Central memory CD8-positive, alpha-beta T cell (primary cell): ENCODE results near the gene RYR2.

Source experiments
- ATAC-seq: fragments of 150-1000 bp; cut with Tn5 transposase; replicated peaks from 2 replicates; pipeline ENCODE4 v1.10.0; 2022; ENCODE audit warnings: mild to moderate bottlenecking, moderate FRiP score, moderate number of reproducible peaks; ENCODE audit not compliant: poor library complexity, severe bottlenecking; ENCODE audit errors: extremely low read depth
- DNase-seq, 2 donors: peaks; one replicate each; pipeline ENCODE4 v3.0.0; 2021; ENCODE audit warnings: low spot score in 2 of 2
- H3K27ac Mint-ChIP-seq: one replicate; pipeline ENCODE4 v1.8.0; 2022; ENCODE audit warnings: low read depth, mild to moderate bottlenecking, moderate library complexity, mixed read lengths
- H3K27me3 Mint-ChIP-seq: one replicate; pipeline ENCODE4 v1.8.0; 2022; ENCODE audit warnings: mixed read lengths
- H3K36me3 Mint-ChIP-seq: one replicate; pipeline ENCODE4 v1.8.0; 2022; ENCODE audit warnings: mild to moderate bottlenecking, moderate library complexity, mixed read lengths; ENCODE audit not compliant: insufficient read depth
- H3K4me1 Mint-ChIP-seq: one replicate; pipeline ENCODE4 v1.8.0; 2022; ENCODE audit warnings: mixed read lengths
- H3K4me3 Mint-ChIP-seq: one replicate; pipeline ENCODE4 v1.8.0; 2022; ENCODE audit warnings: mild to moderate bottlenecking, moderate library complexity, mixed read lengths
- H3K9me3 Mint-ChIP-seq: one replicate; pipeline ENCODE4 v1.8.0; 2022; ENCODE audit warnings: mixed read lengths

RYR2 gene

GRCh38 chr1:237012361-237012760 lies 29.6 kb upstream of the RYR2 start:
- no peak overlapping the region for H3K4me3 Mint-ChIP-seq
- H3K9me3 Mint-ChIP-seq, result no peaks in the 10 kb centered on the region
- no peaks in the 10 kb centered on the region for H3K36me3 Mint-ChIP-seq
- no peak overlapping the region for H3K27ac Mint-ChIP-seq
- DNase-seq (no peak), ATAC-seq (no peak)
- peaks cover 21% of the 10 kb centered on the region for H3K27me3 Mint-ChIP-seq
- H3K4me1 Mint-ChIP-seq, result no peaks in the 10 kb centered on the region

- H3K36me3 Mint-ChIP-seq, result no peaks in the 10 kb centered on the region
- no peaks in the 10 kb centered on the region for H3K9me3 Mint-ChIP-seq
- DNase-seq (no peak), ATAC-seq (no peak)
- peaks cover 26% of the 10 kb centered on the region for H3K27me3 Mint-ChIP-seq
- no peak overlapping the region for H3K4me3 Mint-ChIP-seq
- H3K27ac Mint-ChIP-seq, result no peak overlapping the region
- H3K4me1 Mint-ChIP-seq, result no peaks in the 10 kb centered on the region
Measured at GRCh38 chr1:237012788-237013383, 29.1 kb upstream of the RYR2 start.

- no peak for DNase-seq
- Mint-ChIP-seq H3K27ac (no peak overlapping the region), H3K27me3 (peaks cover 31% of the 10 kb centered on the region), H3K4me3 (no peak overlapping the region), H3K9me3 (no peaks in the 10 kb centered on the region), H3K36me3 (no peaks in the 10 kb centered on the region), H3K4me1 (no peaks in the 10 kb centered on the region)
- ATAC-seq, result no peak
Measured at GRCh38 chr1:237013608-237014007, 28.4 kb upstream of the RYR2 start.

GRCh38 chr1:237016626-237017025 lies 25.4 kb upstream of the RYR2 start:
- peaks cover 26% of the 10 kb centered on the region for H3K27me3 Mint-ChIP-seq
- H3K4me1 Mint-ChIP-seq, result no peaks in the 10 kb centered on the region
- H3K9me3 Mint-ChIP-seq, result no peaks in the 10 kb centered on the region
- no peak overlapping the region for H3K4me3 Mint-ChIP-seq
- no peak for DNase-seq
- H3K27ac Mint-ChIP-seq, result no peak overlapping the region
- ATAC-seq, result no peak
- H3K36me3 Mint-ChIP-seq, result no peaks in the 10 kb centered on the region

GRCh38 chr1:237018896-237019295 lies 23.1 kb upstream of the RYR2 start:
- Mint-ChIP-seq H3K36me3 (no peaks in the 10 kb centered on the region), H3K4me1 (no peaks in the 10 kb centered on the region), H3K27me3 (peaks cover 26% of the 10 kb centered on the region), H3K27ac (no peak overlapping the region), H3K9me3 (no peaks in the 10 kb centered on the region), H3K4me3 (no peak overlapping the region)
- DNase-seq (no peak), ATAC-seq (no peak)

DNA sequence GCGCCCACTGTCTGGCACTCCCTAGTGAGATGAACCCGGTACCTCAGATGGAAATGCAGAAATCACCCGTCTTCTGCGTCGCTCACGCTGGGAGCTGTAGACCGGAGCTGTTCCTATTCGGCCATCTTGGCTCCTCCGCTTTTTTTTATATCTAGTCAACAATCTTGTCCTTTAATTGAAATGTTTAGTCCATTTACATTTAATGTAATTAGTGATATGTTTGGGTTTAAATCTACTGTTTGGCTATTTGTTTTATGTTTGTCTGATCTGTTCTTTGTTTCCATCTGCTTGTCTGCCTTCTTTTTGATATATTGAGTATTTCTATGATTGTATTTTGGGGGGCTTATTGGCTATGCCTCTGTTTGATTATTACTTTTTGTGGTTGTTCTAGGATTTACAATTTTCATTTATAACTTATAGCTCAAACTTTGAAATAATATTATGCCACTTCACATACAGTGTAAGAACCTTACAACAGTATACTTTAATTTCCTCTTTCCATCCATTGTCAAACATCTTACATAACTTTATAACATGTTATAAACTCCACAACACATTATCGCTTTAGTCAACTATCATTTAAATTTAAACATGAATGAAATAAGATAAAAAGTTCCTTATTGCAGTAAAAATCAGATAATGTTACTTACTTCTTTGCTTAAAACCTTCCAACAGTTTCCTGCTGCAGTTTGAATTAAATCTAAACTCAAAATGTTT lies 16.5 kb upstream of the RYR2 start:
- H3K4me3 Mint-ChIP-seq, result no peak overlapping the region
- ATAC-seq, result no peak
- no peak overlapping the region for H3K27ac Mint-ChIP-seq
- no peak for DNase-seq
- H3K4me1 Mint-ChIP-seq, result no peaks in the 10 kb centered on the region
- peaks cover 44% of the 10 kb centered on the region for H3K27me3 Mint-ChIP-seq
- H3K9me3 Mint-ChIP-seq, result peaks cover 10% of the 10 kb centered on the region
- no peaks in the 10 kb centered on the region for H3K36me3 Mint-ChIP-seq

DNA sequence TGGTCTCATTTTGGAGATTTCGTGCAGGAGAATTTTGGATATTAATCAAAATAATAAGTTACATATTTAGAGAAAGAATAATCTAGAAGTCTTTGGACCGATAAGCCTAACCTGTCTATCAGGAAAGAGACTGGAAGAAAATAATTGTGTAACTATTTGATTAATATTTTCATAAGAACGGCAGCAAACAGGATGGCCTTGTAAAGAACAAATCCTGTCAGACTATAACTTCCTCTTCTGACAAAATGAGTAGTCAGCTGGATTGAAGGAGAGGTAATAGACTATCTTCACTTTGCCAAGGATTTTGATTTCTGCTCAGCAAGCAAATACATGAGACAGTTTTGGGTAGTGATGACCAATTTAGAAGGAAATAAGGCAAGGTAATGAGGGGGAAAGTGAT lies 12.7 kb upstream of the RYR2 start:
- no peak for ATAC-seq
- DNase-seq, result no peak
- no peak overlapping the region for H3K4me3 Mint-ChIP-seq
- H3K27ac Mint-ChIP-seq, result no peak overlapping the region
- no peaks in the 10 kb centered on the region for H3K36me3 Mint-ChIP-seq
- H3K27me3 Mint-ChIP-seq, result peaks cover 70% of the 10 kb centered on the region
- H3K4me1 Mint-ChIP-seq, result no peaks in the 10 kb centered on the region
- peaks cover 10% of the 10 kb centered on the region for H3K9me3 Mint-ChIP-seq

- no peaks in the 10 kb centered on the region for H3K4me1 Mint-ChIP-seq
- no peaks in the 10 kb centered on the region for H3K36me3 Mint-ChIP-seq
- no peak for DNase-seq
- H3K4me3 Mint-ChIP-seq, result no peak overlapping the region
- H3K27ac Mint-ChIP-seq, result no peak overlapping the region
- H3K9me3 Mint-ChIP-seq, result peaks cover 10% of the 10 kb centered on the region
- no peak for ATAC-seq
- H3K27me3 Mint-ChIP-seq, result peaks cover 70% of the 10 kb centered on the region
Measured at GRCh38 chr1:237029850-237030535, 12.0 kb upstream of the RYR2 start.

DNA sequence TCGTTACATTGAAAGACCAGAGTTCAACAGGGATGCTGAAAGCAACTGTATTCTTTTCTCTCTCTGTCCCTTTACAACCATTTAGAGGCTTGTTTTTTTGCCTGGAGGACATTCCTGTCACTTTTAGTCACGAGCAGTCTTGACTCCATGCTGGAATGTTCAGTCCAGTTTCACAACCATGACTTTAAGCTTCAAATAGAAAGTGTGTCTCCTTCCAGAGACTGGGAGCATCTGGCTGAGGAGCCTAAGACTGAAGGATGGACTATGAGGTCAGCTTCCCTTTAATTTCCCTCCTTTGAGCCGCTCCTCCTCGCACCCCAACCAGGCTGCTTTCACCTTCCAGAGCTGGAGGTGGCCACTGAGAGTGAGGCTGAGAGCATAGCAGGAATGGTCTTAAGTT lies 10.5 kb upstream of the RYR2 start:
- Mint-ChIP-seq H3K27ac (no peak overlapping the region), H3K9me3 (peaks cover 4% of the 10 kb centered on the region), H3K4me1 (no peaks in the 10 kb centered on the region), H3K36me3 (no peaks in the 10 kb centered on the region), H3K4me3 (no peak overlapping the region), H3K27me3 (peaks cover 60% of the 10 kb centered on the region)
- ATAC-seq, result no peak
- DNase-seq, result no peak

- ATAC-seq (no peak), DNase-seq (no peak)
- Mint-ChIP-seq H3K4me3 (no peak overlapping the region), H3K27ac (no peak overlapping the region), H3K9me3 (peaks cover 4% of the 10 kb centered on the region), H3K4me1 (no peaks in the 10 kb centered on the region), H3K27me3 (peaks cover 58% of the 10 kb centered on the region), H3K36me3 (no peaks in the 10 kb centered on the region)
Measured at GRCh38 chr1:237032029-237032428, 10.0 kb upstream of the RYR2 start.

DNA sequence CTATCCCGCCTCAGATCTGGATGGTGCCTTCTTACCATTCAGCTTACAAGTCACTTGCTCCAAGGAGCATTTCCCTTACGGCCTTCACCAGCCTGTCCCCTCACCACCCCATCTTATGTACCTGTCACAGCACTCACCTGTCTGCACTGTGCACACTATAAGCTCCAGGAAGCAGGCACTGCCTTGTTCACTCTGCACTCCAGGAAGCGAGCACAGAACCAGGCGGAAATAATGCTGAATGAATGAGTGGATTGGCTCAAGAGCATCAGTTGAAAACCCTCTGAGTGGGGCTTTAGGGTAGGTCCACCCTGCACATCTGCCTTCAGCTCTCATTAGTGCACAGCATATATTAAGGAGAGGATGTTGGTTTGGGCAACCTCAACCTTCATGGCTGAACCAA lies 8.9 kb upstream of the RYR2 start:
- Mint-ChIP-seq H3K27ac (no peak overlapping the region), H3K27me3 (peaks cover 47% of the 10 kb centered on the region), H3K4me3 (no peak overlapping the region), H3K36me3 (no peaks in the 10 kb centered on the region), H3K4me1 (no peaks in the 10 kb centered on the region), H3K9me3 (peaks cover 4% of the 10 kb centered on the region)
- no peak for ATAC-seq
- DNase-seq, result no peak

- Mint-ChIP-seq H3K27me3 (peaks cover 42% of the 10 kb centered on the region), H3K4me1 (no peaks in the 10 kb centered on the region), H3K9me3 (peaks cover 4% of the 10 kb centered on the region), H3K4me3 (no peak overlapping the region), H3K36me3 (no peaks in the 10 kb centered on the region), H3K27ac (no peak overlapping the region)
- ATAC-seq, result no peak
- DNase-seq, result no peak
Measured at GRCh38 chr1:237033804-237034203, 8.2 kb upstream of the RYR2 start.

GRCh38 chr1:237035759-237036158 lies 6.2 kb upstream of the RYR2 start:
- no peak for DNase-seq
- H3K4me3 Mint-ChIP-seq, result no peak overlapping the region
- no peaks in the 10 kb centered on the region for H3K4me1 Mint-ChIP-seq
- no peaks in the 10 kb centered on the region for H3K9me3 Mint-ChIP-seq
- H3K36me3 Mint-ChIP-seq, result no peaks in the 10 kb centered on the region
- H3K27ac Mint-ChIP-seq, result no peak overlapping the region
- peaks cover 30% of the 10 kb centered on the region for H3K27me3 Mint-ChIP-seq
- no peak for ATAC-seq
